GM21737 (cell line): ENCODE data around the gene CEP19.
"Not testable (repeated sequence)": the region's sequence is repeated elsewhere in the genome, so short reads cannot be mapped to it uniquely, and the experiment has no call there.

Experiments used
- ATAC-seq: cut with Tn5 transposase; IDR thresholded peaks from one replicate; pipeline ENCODE4 v1.9.1; 2021; ENCODE audit warnings: mild to moderate bottlenecking, moderate library complexity; ENCODE audit not compliant: unreplicated experiment

CEP19 gene, protein sequence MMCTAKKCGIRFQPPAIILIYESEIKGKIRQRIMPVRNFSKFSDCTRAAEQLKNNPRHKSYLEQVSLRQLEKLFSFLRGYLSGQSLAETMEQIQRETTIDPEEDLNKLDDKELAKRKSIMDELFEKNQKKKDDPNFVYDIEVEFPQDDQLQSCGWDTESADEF

DNA sequence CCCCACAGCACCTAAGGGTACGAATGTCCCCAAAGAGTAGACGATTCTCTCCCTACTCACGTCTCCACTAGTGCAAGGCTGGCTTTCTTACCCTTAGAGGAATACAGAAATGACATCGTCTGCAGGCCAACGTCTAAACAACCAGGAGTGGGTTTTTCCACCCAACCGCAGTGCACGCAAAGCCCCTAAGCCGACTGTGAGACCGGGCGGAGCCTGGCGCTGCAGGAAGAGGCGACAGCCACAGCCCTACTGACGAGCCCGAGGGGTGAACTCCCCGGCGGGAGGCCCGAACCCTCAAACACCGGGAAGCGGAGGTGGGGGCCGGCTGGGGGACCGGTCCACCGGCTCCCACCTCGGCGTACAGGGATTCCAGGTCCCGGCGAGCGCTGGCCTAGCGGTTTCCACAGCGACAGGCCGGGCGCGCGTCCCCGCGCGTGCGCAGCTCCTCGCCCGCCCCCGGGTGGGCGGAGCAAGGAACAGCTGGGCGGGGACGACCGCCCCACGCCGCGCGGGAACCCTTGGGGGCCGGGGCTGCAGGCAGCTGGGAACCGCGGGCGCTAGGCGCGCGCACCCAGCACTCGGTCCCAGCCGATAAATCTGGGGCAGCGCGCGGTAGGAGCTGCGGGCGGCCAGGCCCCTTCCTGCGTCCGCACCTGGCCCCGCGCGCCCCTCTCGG is at the start of gene CEP19, which contains the start of gene PIGX:
Gene CEP19 (minus strand): TSS at position 413 of the 676 bp plus-strand sequence. CDS start 3,593 bp downstream, outside the sequence.
Gene PIGX (plus strand): TSS at position 540 of the 676 bp plus-strand sequence.
- ATAC-seq: peak; percentile 78

DNA sequence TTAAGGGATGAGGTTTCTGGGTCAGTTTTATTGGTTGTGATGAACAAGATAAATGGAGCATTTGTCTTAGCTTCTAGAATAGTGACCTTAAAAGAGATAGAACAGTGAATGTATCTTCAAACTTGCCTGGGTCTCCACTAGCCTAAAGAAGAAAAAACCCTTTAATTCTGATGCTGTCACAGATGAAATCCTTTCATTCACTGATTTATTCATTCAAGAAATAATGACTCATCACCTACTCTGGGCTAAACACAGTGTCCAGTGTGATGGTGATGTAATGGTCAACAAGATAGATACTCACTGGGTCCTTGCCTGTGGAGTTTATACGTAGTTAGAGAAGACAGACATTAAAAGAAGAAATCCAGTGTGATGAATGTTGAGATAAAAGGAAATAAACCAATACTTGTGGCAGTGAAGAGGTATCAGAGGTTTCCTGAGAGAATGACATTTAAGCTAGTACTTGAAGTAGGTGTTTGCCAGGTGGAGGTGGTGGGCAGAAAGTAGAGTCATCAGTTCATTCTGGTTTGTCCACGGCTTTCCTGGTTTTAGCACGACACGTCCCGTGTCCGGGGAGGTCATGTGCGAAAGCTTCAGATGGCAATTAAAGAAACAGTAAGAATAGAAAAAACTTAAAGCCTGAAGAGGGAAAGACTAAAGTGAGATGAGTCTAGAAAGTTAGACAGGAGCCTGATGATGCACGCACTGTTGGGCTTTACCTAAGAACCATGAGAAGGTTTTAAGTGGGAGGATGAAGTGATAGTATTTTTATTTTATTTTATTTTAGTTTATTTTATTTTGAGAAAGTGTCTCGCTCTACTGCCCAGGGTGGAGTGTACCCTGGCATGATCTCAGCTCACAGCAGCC is 46.1 kb upstream of the CEP19 start:
- no peak for ATAC-seq

DNA sequence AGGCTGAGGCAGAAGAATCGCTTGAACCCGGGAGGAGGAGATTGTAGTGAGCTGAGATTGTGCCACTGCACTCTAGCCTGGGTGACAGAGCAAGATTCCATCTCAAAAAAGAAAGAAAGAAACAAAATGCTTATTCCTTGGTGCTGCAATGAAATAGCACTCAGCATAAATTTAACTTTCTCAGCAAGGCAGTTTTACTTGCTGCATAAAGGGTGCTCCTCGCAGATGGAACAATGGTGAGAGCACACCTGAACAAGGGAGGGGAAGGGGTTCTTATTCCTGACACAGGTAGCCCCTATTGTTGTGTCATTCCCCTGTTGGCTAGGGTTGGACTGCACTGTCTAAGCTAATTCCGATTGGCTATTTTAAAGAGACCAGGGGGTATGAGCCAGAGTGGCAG is 44.7 kb upstream of the CEP19 start:
- ATAC-seq: no peak

DNA sequence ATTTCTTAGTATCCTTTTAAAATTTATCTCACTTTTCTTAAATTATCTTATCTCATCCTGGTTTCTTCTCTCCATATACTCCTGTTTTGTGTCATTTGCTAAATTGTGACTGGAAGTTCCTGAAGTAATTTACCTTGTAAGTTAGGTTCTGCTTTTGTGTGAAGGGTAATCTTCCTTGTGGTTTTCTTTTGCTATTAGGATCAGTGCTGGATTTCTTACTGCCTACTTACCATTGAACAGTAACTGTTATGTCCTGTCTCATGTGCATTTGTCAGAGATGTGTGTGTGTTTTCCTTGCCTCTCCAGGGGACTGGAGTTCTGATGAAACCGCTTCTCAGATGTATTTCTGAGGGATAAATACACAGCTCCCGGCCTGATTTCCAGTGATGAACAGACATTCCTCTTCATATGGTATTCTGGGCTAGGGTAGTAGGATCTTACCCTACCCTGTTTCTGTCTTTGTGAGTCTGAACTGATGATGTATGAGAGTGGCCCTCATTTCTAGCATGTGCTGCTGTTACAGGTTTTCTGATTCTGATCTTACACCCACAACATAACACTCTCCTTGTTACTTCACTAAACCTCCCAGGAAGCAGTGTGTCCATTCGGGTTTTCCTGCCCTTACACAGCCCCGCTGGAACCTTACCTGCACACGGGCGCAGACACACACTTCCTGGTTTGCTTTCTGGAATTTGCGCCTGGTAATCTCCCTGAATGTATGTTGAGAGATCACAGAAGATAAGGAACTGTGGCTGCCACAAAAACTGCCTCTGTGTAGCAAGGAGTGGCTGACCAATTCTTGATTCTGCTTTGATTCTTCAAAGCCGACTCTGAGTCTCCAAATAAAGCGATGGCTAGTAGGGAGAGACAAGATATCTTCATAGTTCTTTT is 42.3 kb upstream of the CEP19 start:
- no peak for ATAC-seq

DNA sequence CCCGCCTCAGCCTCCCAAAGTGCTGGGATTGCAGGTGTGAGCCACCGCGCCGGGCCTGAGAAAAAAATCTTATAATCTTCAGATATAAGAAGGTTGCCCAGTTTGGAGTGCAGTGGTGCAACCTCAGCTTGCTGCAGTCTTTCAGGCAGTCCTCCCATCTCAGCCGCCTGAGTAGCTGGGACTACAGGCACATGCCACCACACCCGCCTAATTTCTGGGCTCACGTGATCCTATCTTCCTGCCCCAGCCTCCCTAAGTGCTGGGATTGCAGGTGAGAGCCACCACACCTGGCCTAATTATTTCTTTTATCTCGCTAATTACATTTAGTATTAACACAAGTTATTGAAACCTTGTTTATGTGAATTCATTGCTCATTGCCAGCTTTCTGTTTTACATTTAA is 41.2 kb upstream of the CEP19 start:
- ATAC-seq: no peak

DNA sequence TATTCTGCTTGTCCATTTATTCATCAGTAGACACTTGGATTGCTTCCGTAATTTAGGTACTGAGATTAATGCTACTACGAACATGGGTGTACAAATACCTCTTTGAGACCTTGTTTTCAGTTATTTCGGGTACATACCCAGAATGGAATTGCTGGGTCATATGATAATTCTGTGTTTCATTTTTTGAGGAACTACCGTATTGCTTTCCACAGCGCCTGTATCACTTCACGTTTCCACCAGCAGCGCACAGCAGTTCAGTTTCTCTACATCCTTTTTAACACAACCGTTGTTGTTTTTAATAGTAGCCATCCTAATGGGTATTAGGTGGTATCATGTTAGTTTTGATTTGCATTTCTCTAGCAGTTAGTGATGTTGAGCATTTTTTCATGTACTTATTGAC is 37.1 kb upstream of the CEP19 start:
- peak; percentile 60 for ATAC-seq

DNA sequence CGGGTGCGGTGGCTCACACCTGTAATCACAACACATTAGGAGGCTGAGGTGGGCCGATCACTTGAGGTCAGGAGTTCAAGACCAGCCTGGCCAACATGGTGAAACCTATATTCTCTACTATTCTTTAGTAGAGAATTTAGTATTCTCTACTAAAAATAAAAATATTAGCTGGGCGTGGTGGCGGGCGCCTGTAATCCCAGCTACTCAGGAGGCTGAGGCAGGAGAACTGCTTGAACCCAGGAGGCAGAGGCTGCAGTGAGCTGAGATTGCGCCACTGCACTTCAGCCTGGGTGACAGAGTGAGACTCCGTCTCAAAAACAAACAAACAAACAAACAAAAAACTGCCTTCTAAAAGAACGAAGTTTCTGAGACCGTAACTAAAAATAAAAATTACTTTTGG is 31.5 kb upstream of the CEP19 start:
- ATAC-seq: not testable (repeated sequence)

DNA sequence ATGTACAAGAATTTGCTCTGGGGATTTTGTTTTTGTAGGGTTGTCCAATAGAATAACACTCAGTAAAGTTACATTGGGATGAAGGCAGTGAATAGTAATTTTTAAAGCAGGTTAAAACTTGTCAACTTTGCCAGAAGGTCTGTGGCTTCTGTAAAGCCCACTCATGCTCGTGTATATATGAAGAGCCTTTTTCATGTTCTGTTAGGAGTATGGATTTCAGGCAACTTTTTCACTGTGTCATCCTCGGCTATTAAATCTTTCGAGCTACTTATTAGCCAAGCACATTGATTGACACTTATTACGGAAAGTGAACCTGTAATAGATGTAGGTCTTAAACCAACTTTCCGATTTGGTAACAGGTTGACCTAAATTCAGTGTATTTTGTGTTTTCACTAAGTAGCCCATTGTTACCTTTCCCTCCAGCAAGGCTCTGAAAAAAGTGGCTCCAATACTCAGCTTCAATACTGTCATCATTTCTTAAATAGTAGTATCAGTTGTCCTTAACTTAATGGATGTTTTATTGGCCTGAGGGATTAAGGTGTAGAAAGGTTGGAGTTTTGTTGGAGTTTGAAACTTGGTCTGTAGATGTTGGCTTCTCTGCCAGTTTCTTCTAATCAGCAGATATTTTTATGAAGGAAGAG is 29.3 kb upstream of the CEP19 start:
- ATAC-seq: no peak

DNA sequence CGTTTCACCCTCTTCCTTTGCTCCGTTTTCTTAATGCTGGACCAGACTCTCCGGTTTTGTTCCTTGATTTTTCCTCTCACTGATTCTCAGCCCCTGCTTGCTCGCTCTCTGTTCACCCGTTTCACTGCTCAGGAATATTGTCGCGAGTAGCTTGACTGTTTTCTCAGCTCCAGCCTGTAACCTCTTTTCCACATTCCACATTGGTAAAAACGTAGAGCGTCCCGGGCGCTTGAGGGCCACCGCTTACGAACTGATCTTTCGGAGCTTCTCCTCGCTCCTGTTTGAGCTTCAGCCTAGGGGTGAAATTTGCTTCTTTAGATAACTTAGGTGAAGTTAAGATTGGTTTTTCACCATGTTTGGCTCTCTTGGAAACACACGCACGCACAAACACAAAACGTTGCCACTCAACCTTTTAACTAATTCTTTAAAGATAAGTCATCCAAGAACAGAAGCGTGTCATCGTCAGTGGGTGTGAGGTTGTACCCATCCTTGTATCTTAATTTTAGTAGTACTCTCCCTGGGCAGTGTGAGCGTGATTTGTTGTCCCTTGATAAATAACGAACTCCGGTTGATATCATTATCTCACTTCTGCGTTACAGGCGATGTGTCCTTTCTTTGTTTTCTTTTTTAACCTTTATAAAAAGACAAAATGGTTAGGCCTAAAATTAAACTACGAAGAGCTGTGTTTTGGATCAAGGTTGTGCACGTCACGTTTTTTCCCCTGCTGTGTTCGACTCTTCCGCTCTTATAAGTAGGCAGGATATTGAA is 28.6 kb upstream of the CEP19 start:
- ATAC-seq: no peak

DNA sequence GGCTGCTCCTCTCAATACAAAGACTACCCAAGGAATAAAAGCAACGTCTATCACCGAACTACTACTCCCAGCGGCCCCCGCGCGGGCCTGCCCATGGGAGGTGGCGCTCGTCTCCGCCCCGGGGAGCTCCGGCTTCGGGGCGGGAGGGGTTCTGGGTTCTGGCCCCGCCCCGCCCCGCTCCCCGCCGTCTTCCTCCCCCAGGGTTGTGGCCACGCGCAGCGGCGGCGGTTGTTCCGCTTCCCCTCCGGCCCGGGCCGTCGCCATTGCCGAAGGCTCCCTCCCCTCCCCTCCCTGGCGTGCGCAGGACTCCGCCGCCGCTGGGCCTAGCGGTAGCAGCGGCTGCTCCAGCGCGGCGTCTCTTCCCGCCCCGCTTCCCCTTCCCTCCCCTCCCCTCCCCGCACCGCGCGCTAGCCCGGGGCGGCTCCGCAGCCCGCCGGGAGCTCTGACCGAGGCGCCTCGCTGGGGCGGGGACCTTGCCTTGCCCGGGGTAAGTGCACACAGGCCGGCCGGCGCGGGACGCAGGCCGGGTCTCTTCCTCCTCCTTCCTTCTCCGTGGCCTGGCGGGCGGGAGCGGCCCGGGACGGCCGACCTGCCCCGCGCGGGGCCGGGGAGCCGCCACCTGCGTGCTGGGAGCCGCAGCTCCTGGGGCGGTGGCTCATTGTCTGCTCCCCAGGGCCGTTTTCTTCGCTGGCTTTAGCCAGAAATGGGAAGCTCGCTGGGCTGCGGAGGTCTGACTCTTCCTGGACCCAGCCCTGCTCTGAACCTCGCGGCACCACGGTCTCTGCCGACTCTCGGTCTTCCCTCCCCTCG is 27.8 kb upstream of the CEP19 start, which contains the start of gene PAK2:
Gene PAK2 (plus strand): TSS at position 187 of the 810 bp plus-strand sequence. CDS start 42,790 bp downstream, outside the sequence.
- peak; percentile 89 for ATAC-seq

DNA sequence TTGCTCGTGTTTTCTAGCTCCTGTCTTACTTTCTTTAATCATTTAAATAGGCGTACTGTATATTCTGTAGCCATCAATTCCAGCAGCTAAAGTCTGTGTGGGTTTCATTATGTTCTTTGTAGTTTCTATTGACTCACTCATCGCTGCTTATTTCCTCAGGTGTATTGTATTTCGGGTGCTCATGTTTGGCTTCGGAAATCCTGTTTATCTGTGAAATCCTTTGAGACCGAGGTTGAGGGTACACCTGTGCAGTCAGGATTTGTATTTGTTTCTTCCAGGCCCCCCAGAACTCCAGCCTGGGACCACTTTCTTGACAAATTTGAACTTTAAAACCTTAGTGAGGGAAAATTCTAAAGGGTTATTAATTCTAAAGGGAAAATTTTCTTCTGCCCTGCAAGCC is 25.6 kb upstream of the CEP19 start:
- ATAC-seq: no peak

DNA sequence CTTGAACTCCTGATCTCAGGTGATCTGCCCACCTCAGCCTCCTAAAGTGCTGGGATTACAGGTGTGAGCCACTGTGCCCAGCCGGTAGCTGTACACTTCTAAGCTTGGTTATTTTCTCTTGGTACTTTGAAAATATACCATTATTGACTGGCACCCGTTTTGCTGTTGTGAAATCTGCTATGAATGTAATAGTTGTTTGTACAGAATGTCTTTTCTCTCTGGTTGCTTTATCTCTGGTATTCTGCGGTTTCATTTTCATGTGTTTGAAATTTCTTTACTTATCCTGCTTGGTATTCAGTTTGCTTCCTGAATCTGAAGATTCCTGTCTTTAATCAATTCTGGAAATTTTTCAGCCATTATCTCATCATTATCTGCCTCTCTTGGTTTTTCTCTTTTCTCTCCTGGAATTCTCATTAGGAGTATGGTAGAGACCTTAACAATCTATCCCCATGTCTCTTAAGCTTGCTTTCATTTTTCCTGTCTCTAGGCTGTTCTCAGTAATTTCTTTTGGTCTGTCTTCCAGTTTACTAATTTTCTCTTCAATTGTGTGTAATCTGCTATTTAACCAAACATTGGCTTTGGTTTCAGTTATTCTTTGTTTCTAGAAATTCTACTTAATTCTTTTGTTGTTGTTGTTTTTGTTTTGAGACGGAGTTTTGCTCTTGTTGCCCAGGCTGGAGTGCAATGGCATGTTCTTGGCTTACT is 24.8 kb upstream of the CEP19 start:
- no peak for ATAC-seq

DNA sequence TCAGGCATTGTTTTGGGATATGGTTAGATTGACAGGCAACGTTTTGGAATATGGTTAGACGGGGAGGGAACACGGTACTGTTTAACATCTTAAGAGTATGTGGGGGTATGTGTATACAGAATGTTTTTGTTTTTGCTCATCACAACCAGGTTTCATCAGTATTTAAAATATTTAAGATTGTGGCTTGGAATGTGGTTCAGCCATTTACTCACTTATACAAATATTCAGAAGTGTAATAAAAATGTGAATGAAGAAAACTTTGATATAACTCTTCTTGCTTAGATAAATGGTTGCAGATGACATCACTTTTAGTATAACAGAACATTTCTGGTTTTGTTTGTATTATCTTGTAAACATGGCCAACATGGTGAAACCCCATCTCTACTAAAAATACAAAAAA is 23.7 kb upstream of the CEP19 start:
- no peak for ATAC-seq

DNA sequence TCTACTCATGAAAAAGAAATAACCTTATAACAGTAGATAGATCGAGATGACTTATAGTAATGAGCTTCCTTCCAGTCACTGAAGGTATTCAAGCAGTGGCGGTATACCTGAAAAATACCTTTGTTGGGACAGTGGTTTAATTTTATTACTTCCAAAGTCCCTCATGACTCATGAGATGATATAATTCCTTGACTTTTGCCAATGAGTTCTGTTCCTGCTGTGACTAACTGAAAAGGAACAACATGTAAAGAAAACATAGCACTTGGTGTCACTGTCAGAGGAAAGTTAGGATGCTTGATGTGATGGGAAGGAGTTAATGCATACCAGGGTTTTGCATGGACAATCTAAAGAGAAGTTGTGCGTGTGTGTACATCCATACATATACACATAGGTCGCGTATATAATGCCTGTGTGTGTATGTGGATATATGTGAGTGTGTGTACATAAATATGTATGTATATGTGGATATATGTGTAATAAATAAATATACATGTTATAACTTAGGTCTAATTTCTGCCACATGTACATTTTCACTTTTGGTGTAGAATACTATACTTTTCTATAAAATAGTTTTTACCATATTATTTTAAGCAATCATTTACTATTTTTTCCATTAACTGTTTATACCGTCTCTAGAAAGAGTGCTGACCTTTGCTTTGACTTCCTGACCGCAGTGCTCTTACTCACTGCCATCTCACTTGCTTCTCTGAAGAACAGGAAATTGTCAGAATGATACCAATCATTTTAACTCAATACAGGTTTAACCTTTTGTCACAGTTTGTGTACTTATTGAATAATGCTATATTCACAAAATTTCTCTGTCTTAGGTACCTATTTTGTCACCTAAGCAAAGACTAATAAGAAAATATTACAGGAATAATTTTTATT is 15.0 kb upstream of the CEP19 start:
- ATAC-seq: no peak

DNA sequence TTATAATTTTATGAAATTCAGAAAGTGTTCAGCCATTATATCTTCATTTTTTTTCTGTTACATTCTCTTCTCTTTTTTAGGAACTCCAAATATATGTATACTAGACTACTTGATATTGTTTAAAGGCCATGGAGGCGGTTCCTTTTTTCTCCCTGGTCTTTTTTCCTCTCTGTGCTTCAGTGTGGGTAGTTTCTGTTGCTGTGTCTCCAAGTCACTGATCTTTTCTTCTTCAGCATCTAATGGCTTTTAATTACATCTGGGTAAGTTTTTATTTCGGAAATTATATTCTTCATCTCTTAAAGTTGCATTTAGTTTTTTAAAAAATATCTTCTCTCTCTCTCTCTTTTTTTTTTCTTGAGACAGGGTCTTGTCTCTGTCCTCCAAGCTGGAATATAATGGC is 9.0 kb upstream of the CEP19 start:
- no peak for ATAC-seq

DNA sequence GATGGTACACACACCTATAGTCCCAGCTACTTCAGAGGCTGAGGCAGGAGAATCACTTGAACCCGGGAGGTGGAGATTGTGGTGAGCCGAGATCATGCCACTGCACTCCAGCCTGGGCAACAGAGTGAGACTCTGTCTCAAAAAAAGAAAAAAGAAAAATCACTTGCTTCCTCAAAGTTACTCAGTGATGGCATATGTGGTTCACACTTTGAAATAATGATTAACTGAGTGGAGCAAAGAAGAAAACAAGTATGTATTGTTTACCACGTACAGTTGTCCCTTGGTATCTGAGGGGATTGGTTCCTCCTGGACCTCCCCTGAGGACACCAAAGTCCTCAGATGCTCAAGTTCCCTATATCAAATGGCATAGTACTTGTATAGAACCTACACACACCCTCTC is 5.1 kb upstream of the CEP19 start:
- not testable (repeated sequence) for ATAC-seq
